ENCODE measurements around the gene HIVEP3.

Gene HIVEP3

GRCh38 chr1:41689558-41689981 is 229.2 kb downstream of the HIVEP3 start:
- no peak for TF ChIP-seq EP300 (IDR thresholded peaks at IDR 0.05; ENCODE audit: borderline replicate concordance)

- TF ChIP-seq TAF1 (IDR thresholded peaks at IDR 0.05; ENCODE audit: low read depth) (no peak), FOXM1 (IDR thresholded peaks at IDR 0.05; ENCODE audit: borderline replicate concordance, low read depth) (no peak), NFIC (IDR thresholded peaks at IDR 0.05) (no peak), ZBTB7A (IDR thresholded peaks at IDR 0.05; ENCODE audit: low read depth) (no peak), CEBPB (IDR thresholded peaks at IDR 0.05) (no peak), YY1 (IDR thresholded peaks at IDR 0.05; ENCODE audit: low read depth) (no peak), EP300 (IDR thresholded peaks at IDR 0.05; ENCODE audit: borderline replicate concordance) (no peak), EGR1 (IDR thresholded peaks at IDR 0.05) (no peak), RAD21 (IDR thresholded peaks at IDR 0.05; ENCODE audit: low read depth) (no peak), USF1 (IDR thresholded peaks at IDR 0.05) (no peak), TEAD4 (IDR thresholded peaks at IDR 0.05) (no peak), TCF12 (IDR thresholded peaks at IDR 0.05; ENCODE audit: low read depth) (no peak), CREB1 (IDR thresholded peaks at IDR 0.05; ENCODE audit: low read depth) (no peak)
- TF ChIP-seq, protein P1, sequence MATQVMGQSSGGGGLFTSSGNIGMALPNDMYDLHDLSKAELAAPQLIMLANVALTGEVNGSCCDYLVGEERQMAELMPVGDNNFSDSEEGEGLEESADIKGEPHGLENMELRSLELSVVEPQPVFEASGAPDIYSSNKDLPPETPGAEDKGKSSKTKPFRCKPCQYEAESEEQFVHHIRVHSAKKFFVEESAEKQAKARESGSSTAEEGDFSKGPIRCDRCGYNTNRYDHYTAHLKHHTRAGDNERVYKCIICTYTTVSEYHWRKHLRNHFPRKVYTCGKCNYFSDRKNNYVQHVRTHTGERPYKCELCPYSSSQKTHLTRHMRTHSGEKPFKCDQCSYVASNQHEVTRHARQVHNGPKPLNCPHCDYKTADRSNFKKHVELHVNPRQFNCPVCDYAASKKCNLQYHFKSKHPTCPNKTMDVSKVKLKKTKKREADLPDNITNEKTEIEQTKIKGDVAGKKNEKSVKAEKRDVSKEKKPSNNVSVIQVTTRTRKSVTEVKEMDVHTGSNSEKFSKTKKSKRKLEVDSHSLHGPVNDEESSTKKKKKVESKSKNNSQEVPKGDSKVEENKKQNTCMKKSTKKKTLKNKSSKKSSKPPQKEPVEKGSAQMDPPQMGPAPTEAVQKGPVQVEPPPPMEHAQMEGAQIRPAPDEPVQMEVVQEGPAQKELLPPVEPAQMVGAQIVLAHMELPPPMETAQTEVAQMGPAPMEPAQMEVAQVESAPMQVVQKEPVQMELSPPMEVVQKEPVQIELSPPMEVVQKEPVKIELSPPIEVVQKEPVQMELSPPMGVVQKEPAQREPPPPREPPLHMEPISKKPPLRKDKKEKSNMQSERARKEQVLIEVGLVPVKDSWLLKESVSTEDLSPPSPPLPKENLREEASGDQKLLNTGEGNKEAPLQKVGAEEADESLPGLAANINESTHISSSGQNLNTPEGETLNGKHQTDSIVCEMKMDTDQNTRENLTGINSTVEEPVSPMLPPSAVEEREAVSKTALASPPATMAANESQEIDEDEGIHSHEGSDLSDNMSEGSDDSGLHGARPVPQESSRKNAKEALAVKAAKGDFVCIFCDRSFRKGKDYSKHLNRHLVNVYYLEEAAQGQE (IDR thresholded peaks at IDR 0.05; ENCODE audit: low read depth), result no peak
- TF ChIP-seq, protein P2, sequence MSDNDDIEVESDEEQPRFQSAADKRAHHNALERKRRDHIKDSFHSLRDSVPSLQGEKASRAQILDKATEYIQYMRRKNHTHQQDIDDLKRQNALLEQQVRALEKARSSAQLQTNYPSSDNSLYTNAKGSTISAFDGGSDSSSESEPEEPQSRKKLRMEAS (IDR thresholded peaks at IDR 0.05), result no peak
Observed at GRCh38 chr1:41689139-41689538, 229.6 kb downstream of the HIVEP3 start.

GRCh38 chr1:41687007-41687406 is 231.7 kb downstream of the HIVEP3 start:
- TF ChIP-seq NFIC (IDR thresholded peaks at IDR 0.05) (no peak), YY1 (IDR thresholded peaks at IDR 0.05; ENCODE audit: low read depth) (no peak), EGR1 (IDR thresholded peaks at IDR 0.05) (no peak), CREB1 (IDR thresholded peaks at IDR 0.05; ENCODE audit: low read depth) (no peak), CEBPB (IDR thresholded peaks at IDR 0.05) (no peak), FOXM1 (IDR thresholded peaks at IDR 0.05; ENCODE audit: borderline replicate concordance, low read depth) (no peak), EP300 (IDR thresholded peaks at IDR 0.05; ENCODE audit: borderline replicate concordance) (no peak), USF1 (IDR thresholded peaks at IDR 0.05) (no peak), TAF1 (IDR thresholded peaks at IDR 0.05; ENCODE audit: low read depth) (no peak), RAD21 (IDR thresholded peaks at IDR 0.05; ENCODE audit: low read depth) (no peak), TCF12 (IDR thresholded peaks at IDR 0.05; ENCODE audit: low read depth) (no peak)

DNA sequence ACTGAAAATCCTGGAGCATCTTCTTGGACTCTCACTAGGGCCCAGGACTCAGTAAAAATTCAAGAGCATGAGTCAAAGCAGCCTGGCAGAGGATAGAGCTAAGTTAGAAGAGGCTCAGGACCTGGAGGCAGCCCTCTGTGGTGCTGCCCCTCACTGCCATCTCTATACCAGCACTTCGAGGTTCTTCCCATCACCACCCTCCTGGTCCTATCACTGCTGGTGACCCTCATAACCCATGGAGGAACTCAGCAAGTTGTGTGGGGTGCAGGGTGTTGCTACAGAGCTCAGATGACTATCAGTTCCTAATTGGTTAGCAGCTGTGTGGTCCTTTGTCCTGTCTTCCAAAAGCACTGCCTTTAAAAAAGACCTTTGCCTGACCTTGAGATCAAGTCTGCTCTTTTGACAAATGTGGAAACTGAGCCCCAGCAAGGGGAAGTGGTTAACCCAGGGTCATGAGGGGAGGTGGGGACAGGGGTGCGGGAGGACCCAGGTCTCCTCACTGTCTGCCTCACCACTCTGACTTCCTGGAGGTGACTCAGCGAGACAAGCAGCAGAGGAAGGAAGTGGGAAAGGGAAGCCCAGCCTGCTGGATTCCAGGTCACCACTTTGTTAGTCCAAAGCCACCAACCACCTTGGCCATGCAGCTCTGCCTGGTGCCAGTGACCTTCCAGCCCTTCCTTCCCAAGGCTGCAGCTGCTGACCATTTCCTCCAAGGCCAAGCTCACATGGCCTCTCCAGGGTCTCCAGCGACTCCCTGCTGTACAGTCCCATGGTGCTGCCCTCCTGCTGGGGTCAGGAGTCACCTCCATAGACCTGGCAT is 234.8 kb downstream of the HIVEP3 start:
- TF ChIP-seq TCF12 (IDR thresholded peaks at IDR 0.05; ENCODE audit: low read depth) (no peak), YY1 (IDR thresholded peaks at IDR 0.05; ENCODE audit: low read depth) (no peak)
- TF ChIP-seq, protein P1 (IDR thresholded peaks at IDR 0.05; ENCODE audit: low read depth), result no peak

GRCh38 chr1:41682845-41683625 is 235.7 kb downstream of the HIVEP3 start:
- TF ChIP-seq TCF12 (IDR thresholded peaks at IDR 0.05; ENCODE audit: low read depth), result no peak
- TF ChIP-seq, protein P1 (IDR thresholded peaks at IDR 0.05; ENCODE audit: low read depth), result no peak
- no peak for TF ChIP-seq USF1 (IDR thresholded peaks at IDR 0.05)
- no peak for TF ChIP-seq YY1 (IDR thresholded peaks at IDR 0.05; ENCODE audit: low read depth)
- TF ChIP-seq TAF1 (IDR thresholded peaks at IDR 0.05; ENCODE audit: low read depth), result no peak
- no peak for TF ChIP-seq ZBTB7A (IDR thresholded peaks at IDR 0.05; ENCODE audit: low read depth)
- TF ChIP-seq, protein P2 (IDR thresholded peaks at IDR 0.05), result no peak
- no peak for TF ChIP-seq NFIC (IDR thresholded peaks at IDR 0.05)
- no peak for TF ChIP-seq RAD21 (IDR thresholded peaks at IDR 0.05; ENCODE audit: low read depth)
- TF ChIP-seq TEAD4 (IDR thresholded peaks at IDR 0.05), result no peak
- TF ChIP-seq FOXM1 (IDR thresholded peaks at IDR 0.05; ENCODE audit: borderline replicate concordance, low read depth), result no peak
